HepG2 (cell line): ENCODE data around the gene USF2. TPM values are rescaled to one million over a fixed set of nuclear protein-coding genes. Genes with fewer than 3 reads are reported as not detected.

Experiments used
- ARNT2 ChIP-seq: sonication (generic); formaldehyde crosslinking; IDR thresholded peaks from 2 replicates; pipeline ENCODE4 v1.8.0; 2022; ENCODE audit warnings: mild to moderate bottlenecking, low read depth, missing genetic modification reagents, moderate library complexity
- CREM ChIP-seq, 2 experiments: sonication (generic) in 1 of 2; formaldehyde crosslinking in 1 of 2; IDR thresholded peaks; 2 replicates each; pipeline versions ENCODE4 v1.4.0 to v1.6.1; 2016 to 2020; ENCODE audit warnings: antibody characterized with exemption in 1 of 2, mild to moderate bottlenecking in 1 of 2, missing genetic modification reagents in 1 of 2
- DNMT3B ChIP-seq: conservative IDR thresholded peaks from 2 replicates; pipeline ENCODE4 v1.6.1; 2016; ENCODE audit warnings: missing biosample characterization, control low read depth
- ETV6 ChIP-seq: sonication (generic); formaldehyde crosslinking; conservative IDR thresholded peaks from 2 replicates; pipeline ENCODE4 v1.4.0; 2020; ENCODE audit warnings: missing genetic modification reagents
- FOXP4 ChIP-seq: sonication (generic); formaldehyde crosslinking; IDR thresholded peaks from 2 replicates; pipeline ENCODE4 v1.4.0; 2020; ENCODE audit warnings: missing genetic modification reagents
- GABPB1 ChIP-seq: IDR thresholded peaks from 2 replicates; pipeline ENCODE4 v1.6.1; 2016; ENCODE audit warnings: mild to moderate bottlenecking, missing genetic modification reagents, moderate library complexity, missing compliant biosample characterization
- KDM6A ChIP-seq: IDR thresholded peaks from 2 replicates; pipeline ENCODE4 v1.6.1; 2016; ENCODE audit warnings: low read depth
- NR2F6 ChIP-seq, 2 experiments: IDR thresholded peaks; 2 replicates each; pipeline ENCODE4 v1.6.1; 2016; ENCODE audit warnings: antibody characterized with exemption in 1 of 2, mild to moderate bottlenecking in 1 of 2
- RXRB ChIP-seq: IDR thresholded peaks from 2 replicates; pipeline ENCODE4 v1.6.1; 2016; ENCODE audit warnings: borderline replicate concordance, missing genetic modification reagents, missing compliant biosample characterization
- SOX13 ChIP-seq, 3 experiments: fragments of 450-650 bp in 1 of 3; sonication (generic) in 1 of 3; formaldehyde crosslinking in 1 of 3; IDR thresholded peaks in 2 of 3; conservative IDR thresholded peaks in 1 of 3; 2 replicates each; pipeline versions ENCODE4 v1.5.0 to v1.6.1; 2016 to 2020; ENCODE audit warnings: antibody characterized with exemption in 1 of 3, mild to moderate bottlenecking in 1 of 3, missing compliant biosample characterization in 1 of 3, missing genetic modification reagents in 1 of 3, moderate library complexity in 1 of 3
- SRY ChIP-seq: sonication (generic); formaldehyde crosslinking; IDR thresholded peaks from 2 replicates; pipeline ENCODE4 v1.8.0; 2022; ENCODE audit warnings: mild to moderate bottlenecking, missing genetic modification reagents
- ZBTB38 ChIP-seq: sonication (generic); formaldehyde crosslinking; IDR thresholded peaks from 2 replicates; pipeline ENCODE4 v1.5.1; 2020; ENCODE audit warnings: mild to moderate bottlenecking, missing genetic modification reagents
- ZFP91 ChIP-seq: sonication (generic); formaldehyde crosslinking; IDR thresholded peaks from 2 replicates; pipeline ENCODE4 v1.9.0; 2022; ENCODE audit warnings: missing genetic modification reagents, mild to moderate bottlenecking, borderline replicate concordance
- ZNF124 ChIP-seq: sonication (generic); formaldehyde crosslinking; IDR thresholded peaks from 2 replicates; pipeline ENCODE4 v1.4.0; 2020; ENCODE audit warnings: missing genetic modification reagents
- ZNF710 ChIP-seq: sonication (generic); formaldehyde crosslinking; IDR thresholded peaks from 2 replicates; pipeline ENCODE4 v1.5.0; 2020; ENCODE audit warnings: mild to moderate bottlenecking, missing genetic modification reagents, borderline replicate concordance
- ZXDC ChIP-seq: sonication (generic); formaldehyde crosslinking; IDR thresholded peaks from 2 replicates; pipeline ENCODE4 v1.5.0; 2020; ENCODE audit warnings: mild to moderate bottlenecking, missing genetic modification reagents
- polyA plus RNA-seq, 8 experiments: library from polyadenylated mRNA; depleted of rRNA in 3 of 8; stranded (reverse) in 7 of 8; unstranded in 1 of 8; fragments of >200 nt; fragmentation: Illumina TruSeq in 4 of 8; extraction: Trizol in 4 of 8; gene quantifications; 2 replicates each; pipeline versions ENCODE4 v1.2.1 to v1.2.3, GENCODE V29; 2011 to 2016; ENCODE audit warnings: low read depth in 4 of 8, missing spikeins in 1 of 8, mixed read lengths in 1 of 8; ENCODE audit not compliant: insufficient read depth in 1 of 8
- total RNA-seq, 5 experiments: library from RNA; depleted of rRNA; stranded (reverse); fragments of >200 nt; fragmentation: Illumina TruSeq; extraction: Trizol; gene quantifications; 2 replicates each; pipeline ENCODE4 v1.2.3, GENCODE V29; 2016; ENCODE audit warnings: low read depth in 1 of 5

Gene USF2
- total and polyA plus RNA-seq, 2 of the 13 experiments (the other 11 are each of a cell fraction or from before 2014, with no cell fraction given), result 54.9 to 106 TPM

GRCh38 chr19:35309481-35310279 lies 40.9 kb downstream of the USF2 start (continued):
- peak; percentile 22; the same call in 1 of the 2 replicates for TF ChIP-seq GABPB1 (CRISPR knock-in tag)
- TF ChIP-seq DNMT3B (CRISPR knock-in tag), result no peak
- TF ChIP-seq ZBTB38 (CRISPR knock-in tag), result peak; percentile 82
- TF ChIP-seq CREM (IDR thresholded peaks at IDR 0.05), result peak; percentile 25; the same call in 1 of the 2 replicates
- TF ChIP-seq CREM (CRISPR knock-in tag; IDR thresholded peaks at IDR 0.05), result no peak
- no peak for TF ChIP-seq ZNF124
- TF ChIP-seq ZFP91, result peak; percentile 61; the same call in 1 of the 2 replicates
- TF ChIP-seq ZNF710 (CRISPR knock-in tag), result peak; percentile 57; the same call in 1 of the 2 replicates
- no peak for TF ChIP-seq ZXDC (CRISPR knock-in tag)
- TF ChIP-seq ETV6 (CRISPR knock-in tag), result no peak
- peak; percentile 33; the same call in 1 of the 2 replicates for TF ChIP-seq KDM6A (CRISPR knock-in tag)
- peak; percentile 29; the same call in 1 of the 2 replicates for TF ChIP-seq ARNT2 (CRISPR knock-in tag)
- peak; percentile 72 for TF ChIP-seq NR2F6 (IDR thresholded peaks at IDR 0.05)
- TF ChIP-seq NR2F6 (CRISPR knock-in tag; IDR thresholded peaks at IDR 0.05), result peak; percentile 74
- 0 out of 2 replicates have a peak, but pooled peaks have one; percentile 53 for TF ChIP-seq SRY
- no peak for TF ChIP-seq SOX13 (IDR thresholded peaks at IDR 0.05)
- peak in 1 of 2 experiments; percentile 73; a peak in 2 of 4 replicates for TF ChIP-seq SOX13 (CRISPR knock-in tag; conservative IDR thresholded peaks at IDR 0.05 in 1 of 2, IDR thresholded peaks at IDR 0.05 in 1 of 2)
- TF ChIP-seq RXRB (CRISPR knock-in tag), result peak; percentile 97
- TF ChIP-seq FOXP4 (CRISPR knock-in tag), result peak; percentile 90
